HEK293 (cell line): ENCODE results near the gene CBR1.

Experiments
- CTCF ChIA-PET: fragments of 350-600 bp; formaldehyde crosslinking; extraction: SDS; loops from one replicate; lab custom pipeline; 2021; ENCODE audit warnings: antibody characterized with exemption; lab: Yijun Ruan, JAX
- POLR2A ChIA-PET: fragments of 300-600 bp; formaldehyde crosslinking; extraction: SDS; loops from one replicate; lab custom pipeline; 2020; ENCODE audit warnings: antibody characterized with exemption, inconsistent platforms; lab: Yijun Ruan, JAX
- H3K27ac ChIP-seq: fragments of 200-500 bp; sonication (Bioruptor generic); 2 replicates; pipeline ENCODE4 v1.5.1; 2014; ENCODE audit warnings: low read depth, low read length, control low read depth, inconsistent platforms; ENCODE audit errors: extremely low read depth
- H3K36me3 ChIP-seq, 2 experiments: fragments of 200-500 bp in 1 of 2; sonication (Bioruptor generic) in 1 of 2; 1 replicate in 1 of 2; 2 replicates in 1 of 2; pipeline ENCODE4 v1.5.1; 2014 to 2017; ENCODE audit warnings: inconsistent platforms in 2 of 2, low read length in 2 of 2; ENCODE audit not compliant: control insufficient read depth in 2 of 2, insufficient read depth in 1 of 2
- H3K4me1 ChIP-seq: fragments of 200-500 bp; sonication (Bioruptor generic); 2 replicates; pipeline ENCODE4 v1.5.1; 2014; ENCODE audit warnings: mild to moderate bottlenecking, low read length, inconsistent platforms; ENCODE audit not compliant: control insufficient read depth, insufficient read depth
- H3K4me3 ChIP-seq: 2 replicates; pipeline ENCODE4 v1.5.1; 2011; ENCODE audit warnings: low read depth, mild to moderate bottlenecking, control low read depth, low read length, moderate library complexity
- H3K9me3 ChIP-seq: fragments of 200-500 bp; sonication (Bioruptor generic); 2 replicates; pipeline ENCODE4 v1.5.1; 2014; ENCODE audit warnings: low read depth, low read length, inconsistent platforms; ENCODE audit not compliant: control insufficient read depth, insufficient read depth
- GLI2 ChIP-seq: fragments of 450-650 bp; formaldehyde crosslinking; IDR thresholded peaks from 2 replicates; pipeline ENCODE4; 2017; ENCODE audit warnings: missing biosample characterization, missing genetic modification characterization, low read depth, borderline replicate concordance
- IKZF3 ChIP-seq: fragments of 450-650 bp; IDR thresholded peaks from 2 replicates; pipeline ENCODE4 v1.5.0; 2018; ENCODE audit warnings: missing biosample characterization, mild to moderate bottlenecking, missing genetic modification characterization, moderate library complexity
- KLF16 ChIP-seq: fragments of 450-650 bp; formaldehyde crosslinking; IDR thresholded peaks from 2 replicates; pipeline ENCODE4 v1.5.1; 2017; ENCODE audit warnings: missing biosample characterization, missing genetic modification characterization
- MEIS1 ChIP-seq: sonication (generic); formaldehyde crosslinking; IDR thresholded peaks from 2 replicates; pipeline ENCODE4 v1.8.1; 2022; ENCODE audit warnings: missing genetic modification reagents, mild to moderate bottlenecking, borderline replicate concordance
- YY2 ChIP-seq: fragments of 450-650 bp; formaldehyde crosslinking; IDR thresholded peaks from 2 replicates; pipeline ENCODE4 v1.5.1; 2016; ENCODE audit warnings: missing biosample characterization, missing genetic modification characterization
- ZBTB8A ChIP-seq: fragments of 450-650 bp; formaldehyde crosslinking; IDR thresholded peaks from 2 replicates; pipeline ENCODE4 v1.5.1; 2016; ENCODE audit warnings: missing biosample characterization, missing genetic modification characterization
- ZFP41 ChIP-seq: fragments of 450-650 bp; formaldehyde crosslinking; IDR thresholded peaks from 2 replicates; pipeline ENCODE4 v1.5.1; 2016; ENCODE audit warnings: missing biosample characterization, missing genetic modification characterization, borderline replicate concordance
- ZNF114 ChIP-seq: fragments of 450-650 bp; formaldehyde crosslinking; IDR thresholded peaks from 2 replicates; pipeline ENCODE4 v1.5.0; 2017; ENCODE audit warnings: missing biosample characterization, missing genetic modification characterization
- ZNF2 ChIP-seq: fragments of 450-650 bp; formaldehyde crosslinking; IDR thresholded peaks from 2 replicates; pipeline ENCODE4 v1.5.1; 2016; ENCODE audit warnings: missing biosample characterization, missing genetic modification characterization
- ZNF324 ChIP-seq: fragments of 450-650 bp; formaldehyde crosslinking; IDR thresholded peaks from 2 replicates; pipeline ENCODE4 v1.5.1; 2016; ENCODE audit warnings: missing biosample characterization, missing genetic modification characterization
- ZNF558 ChIP-seq: fragments of 450-650 bp; formaldehyde crosslinking; IDR thresholded peaks from 2 replicates; pipeline ENCODE4 v1.5.1; 2016; ENCODE audit warnings: missing biosample characterization, missing genetic modification characterization
- ZNF561 ChIP-seq: fragments of 450-650 bp; IDR thresholded peaks from 2 replicates; pipeline ENCODE4 v1.5.1; 2018; ENCODE audit warnings: missing biosample characterization, missing genetic modification characterization, borderline replicate concordance
- ZNF596 ChIP-seq: fragments of 450-650 bp; IDR thresholded peaks from 2 replicates; pipeline ENCODE4 v1.5.0; 2018; ENCODE audit warnings: missing biosample characterization, mild to moderate bottlenecking, missing genetic modification characterization, moderate library complexity
- ZNF623 ChIP-seq: fragments of 450-650 bp; formaldehyde crosslinking; IDR thresholded peaks from 2 replicates; pipeline ENCODE4 v1.5.1; 2016; ENCODE audit warnings: missing biosample characterization, missing genetic modification characterization
- ZSCAN4 ChIP-seq: fragments of 450-650 bp; formaldehyde crosslinking; IDR thresholded peaks from 2 replicates; pipeline ENCODE4 v1.5.1; 2017; ENCODE audit warnings: missing biosample characterization, missing genetic modification characterization
- TF ChIP-seq, protein P1 (sequence below): fragments of 450-650 bp; formaldehyde crosslinking; IDR thresholded peaks from 2 replicates; pipeline ENCODE4 v1.5.1; 2016; ENCODE audit warnings: missing biosample characterization, missing genetic modification characterization
- TF ChIP-seq, protein P2 (sequence below): fragments of 450-650 bp; formaldehyde crosslinking; IDR thresholded peaks from 2 replicates; pipeline ENCODE4 v1.5.1; 2017; ENCODE audit warnings: missing biosample characterization, missing genetic modification characterization
- TF ChIP-seq, protein P3 (sequence below): fragments of 450-650 bp; formaldehyde crosslinking; conservative IDR thresholded peaks from 2 replicates; pipeline ENCODE4 v1.5.1; 2016; ENCODE audit warnings: low read depth, missing biosample characterization, missing genetic modification characterization

Gene CBR1

GRCh38 chr21:36065497-36066036 lies 4.3 kb upstream of the CBR1 start (continued):
- no peak for TF ChIP-seq GLI2
- TF ChIP-seq ZNF623 (tag by site-specific recombination), result no peak
- TF ChIP-seq, protein P1, sequence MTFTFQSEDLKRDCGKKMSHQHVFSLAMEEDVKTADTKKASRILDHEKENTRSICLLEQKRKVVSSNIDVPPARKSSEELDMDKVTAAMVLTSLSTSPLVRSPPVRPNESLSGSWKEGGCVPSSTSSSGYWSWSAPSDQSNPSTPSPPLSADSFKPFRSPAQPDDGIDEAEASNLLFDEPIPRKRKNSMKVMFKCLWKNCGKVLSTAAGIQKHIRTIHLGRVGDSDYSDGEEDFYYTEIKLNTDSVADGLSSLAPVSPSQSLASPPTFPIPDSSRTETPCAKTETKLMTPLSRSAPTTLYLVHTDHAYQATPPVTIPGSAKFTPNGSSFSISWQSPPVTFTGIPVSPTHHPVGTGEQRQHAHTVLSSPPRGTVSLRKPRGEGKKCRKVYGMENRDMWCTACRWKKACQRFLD, result no peak

DNA sequence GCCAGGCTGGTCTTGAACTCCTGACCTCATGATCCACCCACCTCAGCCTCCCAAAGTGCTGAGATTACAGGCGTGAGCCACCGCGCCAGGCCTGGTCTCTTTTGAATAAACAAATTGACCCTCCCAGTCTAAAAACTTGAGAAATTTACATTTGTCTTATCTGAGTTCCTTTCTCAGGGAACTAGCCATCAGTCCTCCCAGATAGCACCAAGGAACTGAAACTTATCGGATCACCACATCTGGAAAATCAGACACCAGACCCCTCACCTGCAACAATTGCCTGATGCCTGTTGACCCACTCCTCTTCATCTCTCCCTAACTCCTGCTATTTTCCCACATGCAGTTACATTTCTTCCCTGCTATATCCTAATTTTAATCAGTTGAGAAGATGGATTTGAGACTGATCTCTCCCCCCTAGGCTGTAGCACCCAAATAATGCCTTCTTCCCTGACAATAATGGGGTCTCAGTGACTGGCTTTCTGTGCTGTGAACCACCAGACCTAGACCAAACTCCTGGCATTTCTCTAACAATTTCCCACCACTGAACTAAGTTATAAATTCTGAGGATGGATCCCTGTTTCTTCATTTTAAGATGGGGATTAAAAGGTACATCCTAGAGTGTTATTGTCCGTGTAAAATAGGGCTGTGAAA lies 951 bp upstream of the CBR1 start:
- Histone ChIP-seq H3K4me1 (no peaks in the 10 kb centered on the region), H3K36me3 (peaks cover 8 to 28% of the 10 kb centered on the region in 2 experiments; a peak in 2 of 3 replicates), H3K4me3 (no peak overlapping the region), H3K27ac (no peak overlapping the region), H3K9me3 (no peaks in the 10 kb centered on the region)
- CTCF ChIA-PET, result interaction anchor here (0.6 to 1.9 kb wide), 5 partner anchors 23 to 1710 kb away, joined by 3 to 8 read pairs (median 4); no protein-coding TSS in a partner anchor
- TF ChIP-seq ZNF596 (tag by site-specific recombination), result no peak
- no peak for TF ChIP-seq ZNF558
- no peak for TF ChIP-seq YY2 (tag by site-specific recombination)
- TF ChIP-seq ZNF2 (tag by site-specific recombination), result no peak
- TF ChIP-seq ZFP41, result no peak
- no peak for TF ChIP-seq ZSCAN4 (tag by site-specific recombination)
- no peak for TF ChIP-seq IKZF3 (tag by site-specific recombination)
- TF ChIP-seq ZNF114, result no peak
- TF ChIP-seq KLF16 (tag by site-specific recombination), result no peak
- POLR2A ChIA-PET, result interaction anchor here (0.6 to 2.6 kb wide), 15 partner anchors 9 to 1366 kb away, joined by 3 to 58 read pairs (median 5); partner anchors contain the start of genes CBR3, MORC3 and SETD4

DNA sequence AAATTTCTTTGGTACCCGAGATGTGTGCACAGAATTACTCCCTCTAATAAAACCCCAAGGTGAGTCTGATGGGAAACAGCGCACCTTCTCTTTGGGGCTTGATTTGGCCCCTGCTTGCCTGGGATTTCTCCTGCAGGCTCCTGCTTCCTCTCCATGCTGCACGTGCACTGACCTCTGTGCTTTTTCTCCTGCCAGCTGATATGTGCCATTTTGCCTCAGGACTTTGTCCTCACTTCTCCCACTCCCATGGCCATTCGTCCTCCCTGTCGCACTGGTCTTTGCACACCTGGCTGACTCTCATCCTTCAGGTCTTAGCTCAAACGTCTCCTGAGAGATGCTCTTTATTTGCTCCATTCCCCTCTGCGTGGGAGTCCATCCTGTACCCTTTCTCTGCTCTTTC lies 1.2 kb downstream of the CBR1 start:
- Histone ChIP-seq H3K4me3 (no peak overlapping the region), H3K4me1 (no peaks in the 10 kb centered on the region), H3K27ac (no peak overlapping the region), H3K9me3 (no peaks in the 10 kb centered on the region), H3K36me3 (peaks cover 8 to 28% of the 10 kb centered on the region in 2 experiments; a peak in 2 of 3 replicates)
- CTCF ChIA-PET, result interaction anchor here (0.7 to 1.9 kb wide), 4 partner anchors 16 to 42 kb away, joined by 3 to 8 read pairs (median 4); no protein-coding TSS in a partner anchor
- POLR2A ChIA-PET, result interaction anchor here (0.5 to 2.6 kb wide), 7 partner anchors 11 to 42 kb away, joined by 3 to 58 read pairs (median 6); partner anchors contain the start of gene SETD4
- TF ChIP-seq, protein P1, result no peak
- TF ChIP-seq ZNF561 (tag by site-specific recombination) (no peak), ZNF324 (tag by site-specific recombination) (no peak), YY2 (tag by site-specific recombination) (no peak), MEIS1 (CRISPR knock-in tag) (no peak), ZBTB8A (tag by site-specific recombination) (no peak)
- TF ChIP-seq, protein P2, sequence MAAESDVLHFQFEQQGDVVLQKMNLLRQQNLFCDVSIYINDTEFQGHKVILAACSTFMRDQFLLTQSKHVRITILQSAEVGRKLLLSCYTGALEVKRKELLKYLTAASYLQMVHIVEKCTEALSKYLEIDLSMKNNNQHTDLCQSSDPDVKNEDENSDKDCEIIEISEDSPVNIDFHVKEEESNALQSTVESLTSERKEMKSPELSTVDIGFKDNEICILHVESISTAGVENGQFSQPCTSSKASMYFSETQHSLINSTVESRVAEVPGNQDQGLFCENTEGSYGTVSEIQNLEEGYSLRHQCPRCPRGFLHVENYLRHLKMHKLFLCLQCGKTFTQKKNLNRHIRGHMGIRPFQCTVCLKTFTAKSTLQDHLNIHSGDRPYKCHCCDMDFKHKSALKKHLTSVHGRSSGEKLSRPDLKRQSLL, result no peak
- TF ChIP-seq, protein P3, sequence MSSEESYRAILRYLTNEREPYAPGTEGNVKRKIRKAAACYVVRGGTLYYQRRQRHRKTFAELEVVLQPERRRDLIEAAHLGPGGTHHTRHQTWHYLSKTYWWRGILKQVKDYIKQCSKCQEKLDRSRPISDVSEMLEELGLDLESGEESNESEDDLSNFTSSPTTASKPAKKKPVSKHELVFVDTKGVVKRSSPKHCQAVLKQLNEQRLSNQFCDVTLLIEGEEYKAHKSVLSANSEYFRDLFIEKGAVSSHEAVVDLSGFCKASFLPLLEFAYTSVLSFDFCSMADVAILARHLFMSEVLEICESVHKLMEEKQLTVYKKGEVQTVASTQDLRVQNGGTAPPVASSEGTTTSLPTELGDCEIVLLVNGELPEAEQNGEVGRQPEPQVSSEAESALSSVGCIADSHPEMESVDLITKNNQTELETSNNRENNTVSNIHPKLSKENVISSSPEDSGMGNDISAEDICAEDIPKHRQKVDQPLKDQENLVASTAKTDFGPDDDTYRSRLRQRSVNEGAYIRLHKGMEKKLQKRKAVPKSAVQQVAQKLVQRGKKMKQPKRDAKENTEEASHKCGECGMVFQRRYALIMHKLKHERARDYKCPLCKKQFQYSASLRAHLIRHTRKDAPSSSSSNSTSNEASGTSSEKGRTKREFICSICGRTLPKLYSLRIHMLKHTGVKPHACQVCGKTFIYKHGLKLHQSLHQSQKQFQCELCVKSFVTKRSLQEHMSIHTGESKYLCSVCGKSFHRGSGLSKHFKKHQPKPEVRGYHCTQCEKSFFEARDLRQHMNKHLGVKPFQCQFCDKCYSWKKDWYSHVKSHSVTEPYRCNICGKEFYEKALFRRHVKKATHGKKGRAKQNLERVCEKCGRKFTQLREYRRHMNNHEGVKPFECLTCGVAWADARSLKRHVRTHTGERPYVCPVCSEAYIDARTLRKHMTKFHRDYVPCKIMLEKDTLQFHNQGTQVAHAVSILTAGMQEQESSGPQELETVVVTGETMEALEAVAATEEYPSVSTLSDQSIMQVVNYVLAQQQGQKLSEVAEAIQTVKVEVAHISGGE (tag by site-specific recombination), result no peak
